AG09309 (cell line): ENCODE measurements around the gene PLAAT5.
A peak's percentile ranks its signal among the peaks of the same experiment; 100 is the strongest.

ENCODE experiments used
- DNase-seq: peaks from one replicate; pipeline ENCODE4 v3.0.0-alpha.2; 2010; ENCODE audit warnings: low read depth
- H3K4me3 ChIP-seq: 2 replicates; pipeline ENCODE4 v1.5.1; 2011; ENCODE audit warnings: mild to moderate bottlenecking, low read depth, low read length, moderate library complexity; ENCODE audit not compliant: control insufficient read depth
- TF ChIP-seq, protein P1 (sequence below): IDR thresholded peaks from 2 replicates; pipeline ENCODE4 v1.5.1; 2011; ENCODE audit warnings: mild to moderate bottlenecking, low read depth, low read length, inconsistent platforms; ENCODE audit not compliant: insufficient read depth, control insufficient read depth; ENCODE audit errors: missing control alignments

The PLAAT5 gene

GRCh38 chr11:63511048-63511748 lies 20.2 kb upstream of the PLAAT5 start:
- no peak for DNase-seq
- TF ChIP-seq, protein P1, sequence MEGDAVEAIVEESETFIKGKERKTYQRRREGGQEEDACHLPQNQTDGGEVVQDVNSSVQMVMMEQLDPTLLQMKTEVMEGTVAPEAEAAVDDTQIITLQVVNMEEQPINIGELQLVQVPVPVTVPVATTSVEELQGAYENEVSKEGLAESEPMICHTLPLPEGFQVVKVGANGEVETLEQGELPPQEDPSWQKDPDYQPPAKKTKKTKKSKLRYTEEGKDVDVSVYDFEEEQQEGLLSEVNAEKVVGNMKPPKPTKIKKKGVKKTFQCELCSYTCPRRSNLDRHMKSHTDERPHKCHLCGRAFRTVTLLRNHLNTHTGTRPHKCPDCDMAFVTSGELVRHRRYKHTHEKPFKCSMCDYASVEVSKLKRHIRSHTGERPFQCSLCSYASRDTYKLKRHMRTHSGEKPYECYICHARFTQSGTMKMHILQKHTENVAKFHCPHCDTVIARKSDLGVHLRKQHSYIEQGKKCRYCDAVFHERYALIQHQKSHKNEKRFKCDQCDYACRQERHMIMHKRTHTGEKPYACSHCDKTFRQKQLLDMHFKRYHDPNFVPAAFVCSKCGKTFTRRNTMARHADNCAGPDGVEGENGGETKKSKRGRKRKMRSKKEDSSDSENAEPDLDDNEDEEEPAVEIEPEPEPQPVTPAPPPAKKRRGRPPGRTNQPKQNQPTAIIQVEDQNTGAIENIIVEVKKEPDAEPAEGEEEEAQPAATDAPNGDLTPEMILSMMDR, result no peak
- H3K4me3 ChIP-seq, result no peak overlapping the region

DNA sequence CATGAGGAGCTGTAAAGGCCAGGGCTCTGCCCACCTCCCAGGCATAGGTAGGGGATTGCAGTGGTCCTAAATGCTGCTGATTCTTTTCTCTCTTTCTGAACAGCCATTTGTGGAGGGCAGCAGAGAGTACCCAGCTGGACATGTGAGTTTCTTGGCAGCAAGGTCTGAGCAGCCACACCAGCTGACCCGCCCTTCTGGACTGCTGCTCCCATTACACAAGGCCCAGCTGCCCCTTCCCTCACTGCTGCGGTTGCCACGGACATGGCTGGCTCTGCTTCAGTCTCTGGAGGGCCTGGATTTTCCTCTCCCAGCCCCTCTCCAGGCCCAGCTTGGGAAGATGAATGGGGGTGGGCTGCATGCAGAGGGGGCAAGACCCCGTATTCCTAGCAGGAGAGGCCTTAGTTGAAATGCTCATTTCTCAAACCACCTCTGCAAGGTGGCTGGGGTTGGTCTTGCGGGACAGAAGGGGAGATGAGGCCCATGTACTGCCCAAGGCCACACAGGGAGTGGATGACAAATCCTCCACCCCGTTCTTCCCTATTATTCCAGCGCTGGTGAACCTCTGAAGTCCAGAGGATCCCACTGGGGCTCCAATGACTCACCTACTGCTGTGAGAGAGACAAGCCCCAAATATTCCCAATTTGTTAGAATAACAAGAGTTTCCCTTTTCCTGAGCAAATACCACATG lies 19.5 kb upstream of the PLAAT5 start:
- no peak overlapping the region for H3K4me3 ChIP-seq
- TF ChIP-seq, protein P1, result no peak
- DNase-seq, result no peak

DNA sequence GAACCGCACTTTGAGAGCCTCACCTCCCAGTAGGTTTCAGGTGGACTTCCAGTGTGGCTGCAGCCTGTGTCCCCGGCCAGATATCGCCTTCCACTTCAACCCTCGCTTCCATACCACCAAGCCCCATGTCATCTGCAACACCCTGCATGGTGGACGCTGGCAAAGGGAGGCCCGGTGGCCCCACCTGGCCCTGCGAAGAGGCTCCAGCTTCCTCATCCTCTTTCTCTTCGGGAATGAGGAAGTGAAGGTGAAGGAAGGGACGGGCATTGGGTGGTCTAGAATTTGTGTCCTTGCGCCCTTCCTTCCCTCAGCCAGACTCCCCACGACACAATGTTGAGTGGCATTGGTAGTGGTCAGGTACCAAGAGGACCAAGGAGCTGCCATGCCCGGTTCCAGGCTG lies 17.8 kb upstream of the PLAAT5 start:
- no peak overlapping the region for H3K4me3 ChIP-seq
- no peak for DNase-seq
- TF ChIP-seq, protein P1, result no peak

DNA sequence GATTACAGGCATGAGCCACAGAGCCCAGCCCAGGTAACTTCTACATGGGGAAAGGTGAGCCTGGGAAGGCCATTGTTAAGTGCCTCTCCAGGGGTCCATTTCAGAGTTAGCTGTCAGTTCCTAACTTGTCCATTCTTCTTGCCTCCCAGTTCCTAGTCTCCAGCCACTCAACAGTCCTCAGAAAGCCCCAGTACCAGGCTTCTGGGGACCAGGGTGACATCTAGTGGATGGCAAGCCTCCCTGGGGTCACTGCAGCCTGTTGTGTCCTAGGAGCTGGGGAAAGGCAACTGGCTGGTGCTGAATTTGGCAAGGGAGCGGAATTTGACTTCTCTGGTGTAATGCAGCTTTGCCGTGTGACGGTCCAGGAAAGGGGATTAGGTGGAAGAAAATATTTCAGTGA lies 17.0 kb upstream of the PLAAT5 start:
- DNase-seq, result no peak
- TF ChIP-seq, protein P1, result peak; percentile 21
- H3K4me3 ChIP-seq, result no peak overlapping the region

GRCh38 chr11:63507511-63507910 lies 16.5 kb upstream of the PLAAT5 start:
- no peak for DNase-seq
- no peak overlapping the region for H3K4me3 ChIP-seq
- TF ChIP-seq, protein P1, result no peak

DNA sequence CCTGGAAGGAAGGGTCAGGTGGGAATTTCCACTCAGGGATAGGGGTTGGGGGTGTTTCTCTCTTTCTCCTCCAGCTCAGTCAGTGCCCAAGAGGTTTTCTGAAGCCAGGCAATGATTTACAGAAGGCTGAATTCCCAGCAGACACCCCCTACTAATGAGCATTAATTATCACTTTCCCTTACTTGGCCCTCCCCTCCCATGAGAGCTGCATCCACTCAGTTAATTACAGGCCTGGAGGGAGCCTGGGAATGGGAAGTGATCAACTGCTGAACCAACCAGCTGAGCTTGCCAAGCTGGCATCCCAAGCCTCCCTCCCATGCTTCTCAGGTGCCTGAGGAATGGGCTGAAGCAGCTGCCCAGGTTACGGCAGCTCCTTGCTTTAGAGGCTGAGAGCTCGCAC lies 15.9 kb upstream of the PLAAT5 start:
- DNase-seq, result no peak
- H3K4me3 ChIP-seq, result no peak overlapping the region
- TF ChIP-seq, protein P1, result no peak
